GM20000 (cell line): Measurements from ENCODE around the gene PRKCZ.

Source experiments
- DNase-seq: peaks from one replicate; pipeline ENCODE4 v3.0.0; 2012; ENCODE audit warnings: low spot score
- TF ChIP-seq, protein P1 (sequence below): IDR thresholded peaks from 2 replicates; pipeline ENCODE4 v1.5.1; 2012; ENCODE audit warnings: mild to moderate bottlenecking, control low read depth; ENCODE audit errors: extremely low read depth, missing control alignments

Gene PRKCZ

DNA sequence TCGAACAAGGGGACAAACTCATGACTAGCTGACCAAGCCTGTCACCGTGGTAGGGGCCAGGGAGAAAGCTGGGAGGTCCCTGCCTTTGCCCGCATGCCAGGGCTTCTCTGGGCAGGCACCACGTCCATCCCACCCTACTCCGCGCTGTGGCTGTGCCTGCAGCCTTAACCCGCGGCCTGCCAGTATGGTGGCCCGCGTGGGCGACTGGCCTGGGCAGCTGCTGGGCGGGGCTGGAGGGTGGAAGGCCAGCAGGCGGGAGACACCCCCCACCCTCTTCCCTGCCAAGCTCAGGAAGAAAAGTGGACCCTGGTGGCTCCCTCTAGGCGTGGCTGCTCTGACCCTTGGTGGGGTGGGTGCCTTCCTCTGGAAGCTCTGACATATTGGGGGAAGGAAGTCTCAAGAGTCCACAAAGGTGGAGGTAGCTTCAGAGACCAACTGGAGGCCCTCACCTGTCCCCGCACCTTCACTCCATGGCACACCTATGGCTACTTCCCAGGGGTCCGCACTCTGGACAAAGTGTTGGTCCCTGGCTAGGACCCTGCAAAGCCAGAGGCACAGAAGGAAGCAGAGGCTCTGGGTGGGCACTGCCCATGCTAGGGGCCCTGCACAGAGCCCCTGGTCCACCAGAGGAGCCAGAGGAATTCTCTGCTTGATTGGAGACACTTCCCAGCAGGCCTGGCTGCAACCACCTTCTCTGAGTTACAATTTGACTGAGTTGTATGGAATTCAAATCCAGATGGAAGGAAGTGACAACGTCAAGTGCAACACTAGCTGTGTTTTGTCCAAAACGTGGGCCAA, 174.6 kb downstream of the PRKCZ start:
- TF ChIP-seq, protein P1, sequence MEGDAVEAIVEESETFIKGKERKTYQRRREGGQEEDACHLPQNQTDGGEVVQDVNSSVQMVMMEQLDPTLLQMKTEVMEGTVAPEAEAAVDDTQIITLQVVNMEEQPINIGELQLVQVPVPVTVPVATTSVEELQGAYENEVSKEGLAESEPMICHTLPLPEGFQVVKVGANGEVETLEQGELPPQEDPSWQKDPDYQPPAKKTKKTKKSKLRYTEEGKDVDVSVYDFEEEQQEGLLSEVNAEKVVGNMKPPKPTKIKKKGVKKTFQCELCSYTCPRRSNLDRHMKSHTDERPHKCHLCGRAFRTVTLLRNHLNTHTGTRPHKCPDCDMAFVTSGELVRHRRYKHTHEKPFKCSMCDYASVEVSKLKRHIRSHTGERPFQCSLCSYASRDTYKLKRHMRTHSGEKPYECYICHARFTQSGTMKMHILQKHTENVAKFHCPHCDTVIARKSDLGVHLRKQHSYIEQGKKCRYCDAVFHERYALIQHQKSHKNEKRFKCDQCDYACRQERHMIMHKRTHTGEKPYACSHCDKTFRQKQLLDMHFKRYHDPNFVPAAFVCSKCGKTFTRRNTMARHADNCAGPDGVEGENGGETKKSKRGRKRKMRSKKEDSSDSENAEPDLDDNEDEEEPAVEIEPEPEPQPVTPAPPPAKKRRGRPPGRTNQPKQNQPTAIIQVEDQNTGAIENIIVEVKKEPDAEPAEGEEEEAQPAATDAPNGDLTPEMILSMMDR: no peak
- no peak for DNase-seq

DNA sequence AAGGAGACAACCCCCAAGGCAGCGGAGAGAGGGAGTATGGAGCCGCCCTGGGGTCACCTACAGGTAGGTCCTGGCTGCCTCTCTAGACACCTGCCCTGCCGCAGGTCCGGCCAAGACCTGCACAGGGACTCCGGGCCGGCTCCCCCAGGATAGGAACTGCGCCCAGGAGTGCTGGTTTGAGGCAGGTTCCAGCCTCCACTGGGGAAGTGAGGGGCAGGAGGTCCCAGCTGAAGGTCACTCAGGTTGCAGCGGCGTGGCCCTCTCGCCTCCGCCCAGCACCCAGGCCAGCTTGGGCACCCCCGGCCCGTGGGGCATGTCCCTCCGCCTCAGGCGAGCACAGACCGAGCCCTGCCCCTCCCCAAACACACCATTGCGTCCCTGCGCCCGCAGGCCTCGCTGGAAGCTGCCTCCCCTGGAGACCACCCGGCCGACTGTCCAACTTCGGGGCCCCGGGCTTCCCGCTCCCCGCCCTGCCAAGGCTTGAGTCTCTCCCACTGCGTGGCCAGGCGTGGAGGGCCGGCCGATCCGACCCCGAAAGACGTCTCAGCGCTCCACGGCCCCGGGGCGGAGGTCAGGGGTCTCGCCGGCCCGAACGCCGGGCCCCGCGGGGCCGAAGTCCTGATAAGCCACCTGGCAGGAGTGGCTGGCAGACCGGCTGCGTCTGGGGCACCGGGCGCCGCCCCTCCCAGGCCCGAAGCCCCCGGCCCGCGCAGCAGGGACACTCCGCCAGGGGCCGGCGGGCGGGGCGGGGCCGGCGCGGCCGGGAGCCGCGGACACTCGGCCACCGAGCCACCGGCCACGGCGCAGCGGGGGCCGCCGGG, 176.5 kb downstream of the PRKCZ start:
- TF ChIP-seq, protein P1: no peak
- DNase-seq: no peak

DNA sequence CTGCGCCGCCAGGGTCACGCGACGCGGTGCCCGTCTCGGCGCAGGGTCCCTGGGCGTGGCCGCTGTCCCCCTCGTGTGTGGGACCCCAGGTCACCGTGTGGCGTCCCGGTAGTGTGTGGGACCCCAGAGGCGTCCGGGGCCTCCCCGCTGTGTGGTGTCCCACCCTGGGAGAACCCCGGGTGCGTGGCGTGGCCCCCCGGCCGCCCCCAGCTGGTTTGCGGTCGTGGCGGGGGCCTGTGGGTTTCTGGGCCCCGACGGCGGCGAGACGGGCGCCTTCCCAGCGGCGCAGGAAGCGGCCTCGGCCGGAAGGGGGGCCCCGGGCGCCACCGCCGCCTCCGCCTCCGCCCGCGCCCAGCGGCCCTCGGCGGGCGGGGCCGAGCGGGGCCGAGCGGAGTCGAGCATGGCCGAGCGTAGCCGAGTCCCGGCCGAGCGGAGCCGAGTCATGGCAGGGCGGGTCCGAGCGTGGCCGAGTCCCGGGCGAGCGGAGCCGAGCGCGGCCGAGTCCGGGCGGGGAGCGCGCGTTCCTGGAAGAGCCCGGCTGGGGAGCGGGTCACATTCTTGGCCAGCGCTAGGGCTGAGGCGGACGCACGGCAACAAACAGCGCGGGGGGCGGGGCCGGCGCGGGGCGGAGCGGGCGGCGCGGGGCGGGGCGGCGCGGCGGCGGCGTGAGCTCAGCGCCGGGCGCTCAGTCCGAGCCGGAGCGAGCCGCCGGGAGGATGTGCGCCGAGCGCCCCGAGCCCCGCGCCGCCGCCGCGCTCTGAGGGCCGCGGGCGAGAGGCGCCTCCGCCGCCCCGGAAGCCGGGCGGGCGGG, 177.3 kb downstream of the PRKCZ start:
- TF ChIP-seq, protein P1: no peak
- peak; percentile 100 for DNase-seq

DNA sequence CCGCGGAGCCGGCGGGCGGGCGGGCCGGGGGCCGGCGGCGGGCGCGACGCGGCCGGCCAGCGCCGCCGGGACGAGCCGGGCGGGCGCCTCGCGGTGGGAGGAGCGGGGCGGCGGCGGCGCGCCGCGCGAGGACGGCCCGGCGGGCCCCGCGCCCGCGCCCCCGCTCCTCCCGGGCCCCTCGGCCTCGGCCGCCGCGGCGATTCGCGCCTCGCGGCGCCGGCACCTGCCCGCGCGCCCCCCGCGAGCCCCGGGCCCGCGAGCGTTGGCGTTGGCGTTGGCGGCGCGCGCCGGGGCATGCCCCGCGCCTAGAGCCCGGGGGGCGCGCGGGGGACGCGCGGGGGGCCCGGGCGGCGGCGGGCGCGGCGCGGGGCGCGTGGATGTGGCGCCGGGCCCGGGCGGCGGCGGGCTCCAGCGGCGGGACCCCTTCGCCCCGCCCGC, 178.0 kb downstream of the PRKCZ start, which contains the start of gene SKI:
TSS of gene SKI (plus strand) at position 163 of the 438 bp plus-strand sequence. CDS start 448 bp downstream, outside the sequence.
- DNase-seq: no peak
- TF ChIP-seq, protein P1: no peak

DNA sequence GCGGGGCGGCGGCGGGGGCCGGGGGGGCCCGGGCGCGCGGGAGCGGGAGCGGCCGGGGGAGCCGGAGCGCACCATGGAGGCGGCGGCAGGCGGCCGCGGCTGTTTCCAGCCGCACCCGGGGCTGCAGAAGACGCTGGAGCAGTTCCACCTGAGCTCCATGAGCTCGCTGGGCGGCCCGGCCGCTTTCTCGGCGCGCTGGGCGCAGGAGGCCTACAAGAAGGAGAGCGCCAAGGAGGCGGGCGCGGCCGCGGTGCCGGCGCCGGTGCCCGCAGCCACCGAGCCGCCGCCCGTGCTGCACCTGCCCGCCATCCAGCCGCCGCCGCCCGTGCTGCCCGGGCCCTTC, 178.5 kb downstream of the PRKCZ start:
- DNase-seq: peak; percentile 63

DNA sequence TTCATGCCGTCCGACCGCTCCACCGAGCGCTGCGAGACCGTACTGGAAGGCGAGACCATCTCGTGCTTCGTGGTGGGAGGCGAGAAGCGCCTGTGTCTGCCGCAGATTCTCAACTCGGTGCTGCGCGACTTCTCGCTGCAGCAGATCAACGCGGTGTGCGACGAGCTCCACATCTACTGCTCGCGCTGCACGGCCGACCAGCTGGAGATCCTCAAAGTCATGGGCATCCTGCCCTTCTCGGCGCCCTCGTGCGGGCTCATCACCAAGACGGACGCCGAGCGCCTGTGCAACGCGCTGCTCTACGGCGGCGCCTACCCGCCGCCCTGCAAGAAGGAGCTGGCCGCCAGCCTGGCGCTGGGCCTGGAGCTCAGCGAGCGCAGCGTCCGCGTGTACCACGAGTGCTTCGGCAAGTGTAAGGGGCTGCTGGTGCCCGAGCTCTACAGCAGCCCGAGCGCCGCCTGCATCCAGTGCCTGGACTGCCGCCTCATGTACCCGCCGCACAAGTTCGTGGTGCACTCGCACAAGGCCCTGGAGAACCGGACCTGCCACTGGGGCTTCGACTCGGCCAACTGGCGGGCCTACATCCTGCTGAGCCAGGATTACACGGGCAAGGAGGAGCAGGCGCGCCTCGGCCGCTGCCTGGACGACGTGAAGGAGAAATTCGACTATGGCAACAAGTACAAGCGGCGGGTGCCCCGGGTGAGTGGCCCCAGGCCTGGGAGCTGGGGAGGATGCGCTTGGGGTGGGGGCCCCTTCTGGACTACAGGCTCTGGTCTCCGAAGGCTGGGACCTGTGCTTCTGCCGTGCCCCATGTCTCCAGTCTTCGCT, 179.0 kb downstream of the PRKCZ start:
- DNase-seq: peak; percentile 72
- TF ChIP-seq, protein P1: no peak

More for the DNA sequence above, 178.5 kb downstream of the PRKCZ start:
- TF ChIP-seq, protein P1: no peak
